Fibroblast of the aortic adventitia (primary cell): ENCODE measurements around the gene ZMIZ1. TPM values are rescaled to one million over a fixed set of nuclear protein-coding genes. Genes with fewer than 3 reads are reported as not detected.

Experiments
- DNase-seq: peaks from one replicate; pipeline ENCODE4 v3.0.0-alpha.2; 2010; ENCODE audit warnings: low read depth
- H3K4me3 ChIP-seq: 2 replicates; pipeline ENCODE4 v1.5.1; 2011; ENCODE audit warnings: low read depth, mild to moderate bottlenecking, control low read depth, low read length, moderate library complexity
- CTCF ChIP-seq: IDR thresholded peaks from 2 replicates; pipeline ENCODE4 v1.5.1; 2011; ENCODE audit warnings: mild to moderate bottlenecking, low read length, control low read depth, inconsistent platforms; ENCODE audit not compliant: insufficient read depth
- total RNA-seq: library from RNA; depleted of rRNA; stranded (reverse); fragments of >200 nt; gene quantifications from 2 replicates; pipeline ENCODE4 v1.2.3, GENCODE V29; 2012; ENCODE audit warnings: low replicate concordance

Gene ZMIZ1
- total RNA-seq, 1 donor, result 28.1 TPM

- no peak for TF ChIP-seq CTCF
- peak; percentile 28 for DNase-seq
- H3K4me3 ChIP-seq, result peak overlapping the region; percentile 96
These were observed 3.3 kb downstream of the ZMIZ1 start for GRCh38 chr10:79072041-79072441.

GRCh38 chr10:79072994-79073645, 4.4 kb downstream of the ZMIZ1 start:
- DNase-seq, result no peak
- H3K4me3 ChIP-seq, result peak overlapping the region; percentile 96
- peak; percentile 7 for TF ChIP-seq CTCF

GRCh38 chr10:79073784-79074432, 5.1 kb downstream of the ZMIZ1 start:
- peak; percentile 31 for DNase-seq
- H3K4me3 ChIP-seq, result no peak overlapping the region
- TF ChIP-seq CTCF, result no peak

GRCh38 chr10:79074732-79075131, 6.0 kb downstream of the ZMIZ1 start:
- H3K4me3 ChIP-seq, result no peak overlapping the region
- TF ChIP-seq CTCF, result no peak
- DNase-seq, result no peak

GRCh38 chr10:79075418-79075817, 6.7 kb downstream of the ZMIZ1 start:
- no peak overlapping the region for H3K4me3 ChIP-seq
- DNase-seq, result no peak
- TF ChIP-seq CTCF, result no peak

GRCh38 chr10:79077488-79078173, 8.9 kb downstream of the ZMIZ1 start:
- no peak overlapping the region for H3K4me3 ChIP-seq
- TF ChIP-seq CTCF, result no peak
- DNase-seq, result no peak
